GM19025 (cell line): ENCODE data around the gene HUNK.
"Not testable (repeated sequence)": the region's sequence is repeated elsewhere in the genome, so short reads cannot be mapped to it uniquely, and the experiment has no call there.

Experiments
- ATAC-seq: cut with Tn5 transposase; IDR thresholded peaks from one replicate; pipeline ENCODE4 v1.9.1; 2021; ENCODE audit warnings: mild to moderate bottlenecking, low read depth, moderate library complexity; ENCODE audit not compliant: unreplicated experiment

Gene HUNK

GRCh38 chr21:32036756-32037155 lies 163.9 kb downstream of the HUNK start:
- ATAC-seq, result no peak

GRCh38 chr21:32038751-32039150 lies 165.9 kb downstream of the HUNK start:
- ATAC-seq, result not testable (repeated sequence)

- no peak for ATAC-seq
Observed at GRCh38 chr21:32043458-32043857, 170.6 kb downstream of the HUNK start.

GRCh38 chr21:32044205-32045180 lies 171.7 kb downstream of the HUNK start:
- no peak for ATAC-seq

GRCh38 chr21:32046191-32046590 lies 173.4 kb downstream of the HUNK start:
- no peak for ATAC-seq

- ATAC-seq, result no peak
Observed at GRCh38 chr21:32048353-32048752, 175.5 kb downstream of the HUNK start.
